Right atrium auricular region (tissue), 2 donors: ENCODE results near the gene LRIF1. TPM values are rescaled to one million over a fixed set of nuclear protein-coding genes. Genes with fewer than 3 reads are reported as not detected.

Source experiments
- DNase-seq: peaks from one replicate; pipeline ENCODE4 v3.0.0-alpha.2; 2019; ENCODE audit warnings: low spot score
- H3K27ac ChIP-seq, 2 donors: fragments of 200-600 bp; sonication (generic); 1 replicate in 1 of 2; 2 replicates in 1 of 2; pipeline ENCODE4 v1.5.1; 2016 to 2019
- H3K27me3 ChIP-seq, 2 donors: fragments of 200-600 bp; sonication (generic); one replicate each; pipeline versions ENCODE4 v1.5.1 to v1.6.0; 2017 to 2019
- H3K36me3 ChIP-seq: fragments of 200-600 bp; sonication (generic); one replicate; pipeline ENCODE4 v1.5.1; 2016
- H3K4me1 ChIP-seq, 2 donors: fragments of 200-600 bp; sonication (generic); one replicate each; pipeline versions ENCODE4 v1.5.1 to v1.6.0; 2017 to 2019
- H3K4me3 ChIP-seq, 2 donors: fragments of 200-600 bp; sonication (generic); 1 replicate in 1 of 2; 2 replicates in 1 of 2; pipeline ENCODE4 v1.5.1; 2017 to 2019; ENCODE audit warnings: mild to moderate bottlenecking in 1 of 2, moderate library complexity in 1 of 2
- H3K9me3 ChIP-seq, 2 donors: fragments of 200-600 bp; sonication (generic); one replicate each; pipeline ENCODE4 v1.5.1; 2019
- total RNA-seq, 2 donors: library from RNA; depleted of rRNA; stranded (reverse); fragments of >200 nt; gene quantifications; one replicate each; pipeline ENCODE4 v1.1.0, GENCODE V29; 2016
- TF ChIP-seq, protein P1 (sequence below), 2 donors: fragments of 200-600 bp; sonication (generic); IDR thresholded peaks; one replicate each; pipeline ENCODE4 v1.5.1; 2019; ENCODE audit warnings: antibody characterized with exemption in 2 of 2

LRIF1 gene
- total RNA-seq, 2 donors from 2014 or later = 9.2 to 15.7 TPM

DNA sequence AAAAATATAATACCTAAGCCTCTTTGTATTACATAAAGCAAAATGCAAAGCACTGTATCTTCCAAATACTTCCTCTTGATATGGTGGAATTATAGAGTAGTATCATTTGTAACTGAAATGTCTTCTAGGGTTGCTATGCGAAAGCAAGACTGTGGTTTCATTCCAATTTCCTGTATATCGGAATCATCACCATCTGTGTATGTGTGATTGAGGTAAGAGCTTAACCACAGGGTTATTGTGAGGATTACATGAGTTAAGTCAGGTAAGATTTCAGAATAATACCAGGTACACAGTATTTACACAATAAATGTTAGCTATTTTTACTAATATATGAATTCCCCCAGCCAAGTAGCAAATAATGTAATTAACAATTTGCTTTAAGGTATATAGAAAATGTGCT lies 66.0 kb downstream of the LRIF1 start:
- H3K9me3 ChIP-seq = no peaks in the 10 kb centered on the region
- H3K4me3 ChIP-seq = no peak overlapping the region
- TF ChIP-seq, protein P1, sequence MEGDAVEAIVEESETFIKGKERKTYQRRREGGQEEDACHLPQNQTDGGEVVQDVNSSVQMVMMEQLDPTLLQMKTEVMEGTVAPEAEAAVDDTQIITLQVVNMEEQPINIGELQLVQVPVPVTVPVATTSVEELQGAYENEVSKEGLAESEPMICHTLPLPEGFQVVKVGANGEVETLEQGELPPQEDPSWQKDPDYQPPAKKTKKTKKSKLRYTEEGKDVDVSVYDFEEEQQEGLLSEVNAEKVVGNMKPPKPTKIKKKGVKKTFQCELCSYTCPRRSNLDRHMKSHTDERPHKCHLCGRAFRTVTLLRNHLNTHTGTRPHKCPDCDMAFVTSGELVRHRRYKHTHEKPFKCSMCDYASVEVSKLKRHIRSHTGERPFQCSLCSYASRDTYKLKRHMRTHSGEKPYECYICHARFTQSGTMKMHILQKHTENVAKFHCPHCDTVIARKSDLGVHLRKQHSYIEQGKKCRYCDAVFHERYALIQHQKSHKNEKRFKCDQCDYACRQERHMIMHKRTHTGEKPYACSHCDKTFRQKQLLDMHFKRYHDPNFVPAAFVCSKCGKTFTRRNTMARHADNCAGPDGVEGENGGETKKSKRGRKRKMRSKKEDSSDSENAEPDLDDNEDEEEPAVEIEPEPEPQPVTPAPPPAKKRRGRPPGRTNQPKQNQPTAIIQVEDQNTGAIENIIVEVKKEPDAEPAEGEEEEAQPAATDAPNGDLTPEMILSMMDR (IDR thresholded peaks at IDR 0.05) = no peak
- no peaks in the 10 kb centered on the region for H3K36me3 ChIP-seq
- no peaks in the 10 kb centered on the region for H3K27me3 ChIP-seq
- DNase-seq = no peak
- H3K27ac ChIP-seq = no peak overlapping the region
- H3K4me1 ChIP-seq = no peaks in the 10 kb centered on the region

Other genes starting within 250 kb of the LRIF1 start
- gene CD53, start 90.8 kb downstream of the LRIF1 start, total RNA-seq = 10 to 100 TPM in 1 of 2 donors, 1 to 10 TPM in 1; 7.0 to 29.4 TPM
- 10 to 100 TPM; 33.0 to 56.4 TPM for gene DRAM2, start 176.2 kb upstream of the LRIF1 start, total RNA-seq
- 10 to 100 TPM; 11.6 to 14.0 TPM for gene CEPT1, start 176.3 kb upstream of the LRIF1 start, total RNA-seq
- gene DENND2D, start 236.7 kb upstream of the LRIF1 start, total RNA-seq = 1 to 10 TPM; 1.7 to 5.7 TPM